CD4-positive, alpha-beta memory T cell (primary cell): Measurements from ENCODE around the gene TESK2. TPM values are rescaled to one million over a fixed set of nuclear protein-coding genes. Genes with fewer than 3 reads are reported as not detected.

Source experiments
- CTCF ChIA-PET: fragments of 350-600 bp; sonication (Branson Sonifier 250); formaldehyde crosslinking; loops from one replicate; lab custom pipeline; 2021; ENCODE audit warnings: inconsistent platforms; ENCODE audit not compliant: partially characterized antibody; lab: Charles Lee
- POLR2A ChIA-PET: fragments of 350-600 bp; sonication (Branson Sonifier 250); formaldehyde crosslinking; loops from one replicate; lab custom pipeline; 2021; ENCODE audit not compliant: partially characterized antibody; lab: Charles Lee
- DNase-seq, 5 donors: peaks; one replicate each; pipeline versions ENCODE4 v3.0.0 to v3.0.0-alpha.2; 2020 to 2022; ENCODE audit warnings: mixed read lengths in 1 of 5
- H3K27ac ChIP-seq: one replicate; pipeline ENCODE4 v1.7.0; 2013; ENCODE audit warnings: low read depth, low read length
- H3K27me3 ChIP-seq: 2 replicates; pipeline ENCODE4 v1.7.0; 2013; ENCODE audit warnings: mild to moderate bottlenecking, low read length, moderate library complexity; ENCODE audit not compliant: insufficient read depth
- H3K36me3 ChIP-seq: 2 replicates; pipeline ENCODE4 v1.7.0; 2013; ENCODE audit warnings: mild to moderate bottlenecking, low read length, moderate library complexity; ENCODE audit not compliant: insufficient read depth
- H3K4me1 ChIP-seq: 2 replicates; pipeline ENCODE4 v1.7.0; 2013; ENCODE audit warnings: mild to moderate bottlenecking, low read length, moderate library complexity; ENCODE audit not compliant: insufficient read depth
- H3K4me3 ChIP-seq, 2 donors: one replicate each; pipeline ENCODE4 v1.7.0; 2013; ENCODE audit warnings: low read length in 2 of 2, mild to moderate bottlenecking in 1 of 2
- H3K9me3 ChIP-seq, 2 donors: one replicate each; pipeline ENCODE4 v1.7.0; 2013; ENCODE audit warnings: low read length in 2 of 2, control low read depth in 1 of 2; ENCODE audit not compliant: control insufficient read depth in 1 of 2
- H3K27ac Mint-ChIP-seq, 7 donors: one replicate each; pipeline ENCODE4 v1.8.0; 2020 to 2021; ENCODE audit warnings: mixed read lengths in 7 of 7, mild to moderate bottlenecking in 6 of 7, inconsistent platforms in 3 of 7, moderate library complexity in 3 of 7
- H3K27me3 Mint-ChIP-seq, 2 donors: one replicate each; pipeline ENCODE4 v1.8.0; 2020 to 2021; ENCODE audit warnings: mixed read lengths in 2 of 2
- H3K36me3 Mint-ChIP-seq, 2 donors: one replicate each; pipeline ENCODE4 v1.8.0; 2020 to 2021; ENCODE audit warnings: mixed read lengths in 2 of 2, inconsistent platforms in 1 of 2, mild to moderate bottlenecking in 1 of 2
- H3K4me1 Mint-ChIP-seq, 4 donors: one replicate each; pipeline ENCODE4 v1.8.0; 2020 to 2021; ENCODE audit warnings: mixed read lengths in 4 of 4, mild to moderate bottlenecking in 1 of 4
- H3K4me3 Mint-ChIP-seq, 8 donors: one replicate each; pipeline ENCODE4 v1.8.0; 2020 to 2021; ENCODE audit warnings: mixed read lengths in 8 of 8, mild to moderate bottlenecking in 7 of 8, moderate library complexity in 6 of 8, inconsistent platforms in 3 of 8
- H3K9me3 Mint-ChIP-seq, 8 donors: one replicate each; pipeline ENCODE4 v1.8.0; 2020 to 2021; ENCODE audit warnings: mixed read lengths in 8 of 8, mild to moderate bottlenecking in 5 of 8, inconsistent platforms in 3 of 8, moderate library complexity in 1 of 8
- intact Hi-C: fragments of 100-400 bp; cut with micrococcal nuclease; formaldehyde crosslinking; loops from one replicate; pipeline ENCODE4 v1.15.1; 2023
- polyA plus RNA-seq, 2 donors: library from polyadenylated mRNA; unstranded; fragments of 300-500 nt; fragmentation: Illumina TruSeq; gene quantifications; one replicate each; pipeline ENCODE4 v1.2.3, GENCODE V29; 2021
- total RNA-seq, 2 experiments: library from RNA; stranded (reverse); gene quantifications; one replicate each; pipeline ENCODE4 v1.2.3, GENCODE V29; 2021

Gene TESK2
- total and polyA plus RNA-seq, 4 experiments from 2014 or later, result 4.5 to 7.7 (median 6.2) TPM

GRCh38 chr1:45423906-45424678 is 66.9 kb downstream of the TESK2 start:
- H3K9me3 ChIP-seq, result no peaks in the 10 kb centered on the region
- no peak for DNase-seq
- H3K27ac ChIP-seq, result no peak overlapping the region
- peaks cover 5 to 12% of the 10 kb centered on the region in 2 donors for H3K36me3 Mint-ChIP-seq
- H3K4me3 ChIP-seq, result no peak overlapping the region
- H3K4me1 Mint-ChIP-seq, result no peaks in the 10 kb centered on the region
- no peaks in the 10 kb centered on the region for H3K27me3 ChIP-seq
- peaks cover 0 to 11% (median 2%) of the 10 kb centered on the region in 8 donors for H3K9me3 Mint-ChIP-seq
- intact Hi-C loops, result no loop called here
- no peak overlapping the region for H3K27ac Mint-ChIP-seq
- peaks cover 0 to 1% of the 10 kb centered on the region in 2 donors for H3K27me3 Mint-ChIP-seq
- no peaks in the 10 kb centered on the region for H3K36me3 ChIP-seq
- H3K4me1 ChIP-seq, result no peaks in the 10 kb centered on the region
- ChIA-PET POLR2A (interaction anchor here (0.7 kb wide), 1 partner anchor 998 kb away, joined by 3 read pairs; no protein-coding TSS in a partner anchor), CTCF (interaction anchor here (1.1 kb wide), 2 partner anchors 25 to 66 kb away, joined by 3 read pairs; no protein-coding TSS in a partner anchor)
- H3K4me3 Mint-ChIP-seq, result no peak overlapping the region

GRCh38 chr1:45421935-45422334 is 69.0 kb downstream of the TESK2 start:
- no peaks in the 10 kb centered on the region for H3K4me1 ChIP-seq
- Mint-ChIP-seq H3K27me3 (peaks cover 0 to 1% of the 10 kb centered on the region in 2 donors), H3K36me3 (peaks cover 5 to 16% of the 10 kb centered on the region in 2 donors), H3K9me3 (peaks cover 0 to 11% (median 2%) of the 10 kb centered on the region in 8 donors), H3K27ac (no peak overlapping the region), H3K4me3 (no peak overlapping the region), H3K4me1 (no peaks in the 10 kb centered on the region)
- H3K27me3 ChIP-seq, result no peaks in the 10 kb centered on the region
- no peak for DNase-seq
- no peaks in the 10 kb centered on the region for H3K36me3 ChIP-seq
- H3K27ac ChIP-seq, result no peak overlapping the region
- POLR2A ChIA-PET, result no interaction called here
- H3K4me3 ChIP-seq, result no peak overlapping the region
- CTCF ChIA-PET, result no interaction called here
- no peaks in the 10 kb centered on the region for H3K9me3 ChIP-seq
- intact Hi-C loops, result no loop called here

- Histone ChIP-seq H3K4me3 (no peak overlapping the region), H3K9me3 (no peaks in the 10 kb centered on the region), H3K4me1 (no peaks in the 10 kb centered on the region), H3K27me3 (no peaks in the 10 kb centered on the region), H3K27ac (no peak overlapping the region), H3K36me3 (no peaks in the 10 kb centered on the region)
- Mint-ChIP-seq H3K27ac (no peak overlapping the region), H3K27me3 (no peaks in the 10 kb centered on the region), H3K9me3 (no peaks in the 10 kb centered on the region), H3K36me3 (peaks cover 0 to 4% of the 10 kb centered on the region in 2 donors), H3K4me1 (peaks cover 0 to 3% (median 0%) of the 10 kb centered on the region in 4 donors), H3K4me3 (no peak overlapping the region)
- intact Hi-C loops, result no loop called here
- CTCF ChIA-PET, result no interaction called here
- DNase-seq, result no peak
- POLR2A ChIA-PET, result no interaction called here
These were observed 76.2 kb downstream of the TESK2 start for GRCh38 chr1:45414746-45415145.

- CTCF ChIA-PET, result no interaction called here
- H3K27ac ChIP-seq, result no peak overlapping the region
These were observed 78.1 kb downstream of the TESK2 start for GRCh38 chr1:45412899-45413298.

GRCh38 chr1:45411510-45411899 is 79.5 kb downstream of the TESK2 start:
- ChIA-PET POLR2A (no interaction called here), CTCF (no interaction called here)
- H3K4me1 ChIP-seq, result no peaks in the 10 kb centered on the region
- intact Hi-C loops, result no loop called here
- H3K9me3 ChIP-seq, result no peaks in the 10 kb centered on the region
- Mint-ChIP-seq H3K27me3 (no peaks in the 10 kb centered on the region), H3K9me3 (no peaks in the 10 kb centered on the region), H3K27ac (no peak overlapping the region), H3K36me3 (no peaks in the 10 kb centered on the region), H3K4me1 (peaks cover 0 to 3% (median 0%) of the 10 kb centered on the region in 4 donors), H3K4me3 (no peak overlapping the region)
- no peak overlapping the region for H3K4me3 ChIP-seq
- no peaks in the 10 kb centered on the region for H3K36me3 ChIP-seq
- DNase-seq, result no peak
- no peak overlapping the region for H3K27ac ChIP-seq
- no peaks in the 10 kb centered on the region for H3K27me3 ChIP-seq

More at GRCh38 chr1:45412899-45413298, 78.1 kb downstream of the TESK2 start:
- H3K27me3 ChIP-seq, result no peaks in the 10 kb centered on the region
- DNase-seq, result no peak
- H3K9me3 Mint-ChIP-seq, result no peaks in the 10 kb centered on the region
- no peak overlapping the region for H3K4me3 ChIP-seq
- H3K36me3 ChIP-seq, result no peaks in the 10 kb centered on the region
- no peaks in the 10 kb centered on the region for H3K4me1 ChIP-seq
- H3K4me1 Mint-ChIP-seq, result peaks cover 0 to 3% (median 0%) of the 10 kb centered on the region in 4 donors
- no peak overlapping the region for H3K27ac Mint-ChIP-seq
- H3K27me3 Mint-ChIP-seq, result no peaks in the 10 kb centered on the region
- intact Hi-C loops, result no loop called here
- POLR2A ChIA-PET, result no interaction called here
- H3K36me3 Mint-ChIP-seq, result no peaks in the 10 kb centered on the region
- H3K4me3 Mint-ChIP-seq, result no peak overlapping the region
- no peaks in the 10 kb centered on the region for H3K9me3 ChIP-seq

GRCh38 chr1:45410850-45411509 is 80.0 kb downstream of the TESK2 start:
- Histone ChIP-seq H3K4me1 (no peaks in the 10 kb centered on the region), H3K27ac (no peak overlapping the region), H3K9me3 (no peaks in the 10 kb centered on the region), H3K27me3 (no peaks in the 10 kb centered on the region), H3K4me3 (no peak overlapping the region), H3K36me3 (no peaks in the 10 kb centered on the region)
- H3K9me3 Mint-ChIP-seq, result no peaks in the 10 kb centered on the region
- H3K36me3 Mint-ChIP-seq, result no peaks in the 10 kb centered on the region
- CTCF ChIA-PET, result interaction anchor here (0.6 kb wide), 1 partner anchor 15 kb away, joined by 3 read pairs; no protein-coding TSS in a partner anchor
- no peak for DNase-seq
- intact Hi-C loops, result no loop called here
- no peaks in the 10 kb centered on the region for H3K27me3 Mint-ChIP-seq
- H3K27ac Mint-ChIP-seq, result no peak overlapping the region
- POLR2A ChIA-PET, result no interaction called here
- H3K4me3 Mint-ChIP-seq, result no peak overlapping the region
- H3K4me1 Mint-ChIP-seq, result peaks cover 0 to 3% (median 0%) of the 10 kb centered on the region in 4 donors

GRCh38 chr1:45409276-45409675 is 81.7 kb downstream of the TESK2 start:
- no peaks in the 10 kb centered on the region for H3K4me1 ChIP-seq
- no peaks in the 10 kb centered on the region for H3K27me3 ChIP-seq
- H3K36me3 ChIP-seq, result no peaks in the 10 kb centered on the region
- H3K27ac ChIP-seq, result no peak overlapping the region
- H3K27ac Mint-ChIP-seq, result no peak overlapping the region
- no peak overlapping the region for H3K4me3 Mint-ChIP-seq
- intact Hi-C loops, result no loop called here
- DNase-seq, result no peak
- H3K36me3 Mint-ChIP-seq, result no peaks in the 10 kb centered on the region
- POLR2A ChIA-PET, result no interaction called here
- no peaks in the 10 kb centered on the region for H3K9me3 ChIP-seq
- no peak overlapping the region for H3K4me3 ChIP-seq
- no peaks in the 10 kb centered on the region for H3K9me3 Mint-ChIP-seq
- H3K4me1 Mint-ChIP-seq, result peaks cover 0 to 3% (median 0%) of the 10 kb centered on the region in 4 donors
- CTCF ChIA-PET, result no interaction called here
- no peaks in the 10 kb centered on the region for H3K27me3 Mint-ChIP-seq
